ENCODE data around the gene PRSS1. TPM values are rescaled to one million over a fixed set of nuclear protein-coding genes. Genes with fewer than 3 reads are reported as not detected.
"Not testable (repeated sequence)": the region's sequence is repeated elsewhere in the genome, so short reads cannot be mapped to it uniquely, and the experiment has no call there.

Gene PRSS1
- polyA plus RNA-seq, 1 donor from 2014 or later: not detected

DNA sequence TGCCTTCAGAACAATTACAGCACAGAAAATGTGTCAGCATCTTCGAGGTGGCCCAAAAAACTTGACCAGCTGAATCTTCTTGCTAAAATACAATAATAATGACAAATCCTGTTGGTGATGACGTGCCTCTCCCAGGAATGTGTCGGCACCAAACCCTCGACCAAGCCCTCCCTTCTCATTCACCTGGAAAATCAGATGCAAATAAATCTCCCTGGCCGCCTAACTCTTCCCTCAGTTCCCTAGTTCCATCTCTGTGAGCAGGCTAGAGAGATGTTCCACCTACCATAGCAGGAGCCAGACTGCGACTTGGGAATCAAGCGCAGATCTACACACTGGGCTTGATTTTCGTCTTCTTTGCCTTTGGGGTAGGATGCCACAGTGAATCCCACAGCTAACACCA lies 4.1 kb downstream of the PRSS1 start:
- no peak overlapping the region for H3K4me2 ChIP-seq (ENCODE audit: low read length)
- no peaks in the 10 kb centered on the region for H3K9me2 ChIP-seq (ENCODE audit: insufficient read depth, low read length)
- no peak overlapping the region for H3K9ac ChIP-seq (ENCODE audit: low read length)
- no peaks in the 10 kb centered on the region for H3F3A ChIP-seq (ENCODE audit: insufficient read depth, low read length, poor library complexity, severe bottlenecking)
- H3K4me3 ChIP-seq (ENCODE audit: low read length): no peak overlapping the region
- no peak overlapping the region for H3K27ac ChIP-seq (ENCODE audit: low read length)
- no peaks in the 10 kb centered on the region for H4K20me1 ChIP-seq (ENCODE audit: insufficient read depth)
- H3K27me3 ChIP-seq (ENCODE audit: insufficient read depth, low read depth, low read length): no peaks in the 10 kb centered on the region
- H3K79me2 ChIP-seq (replicated peaks; ENCODE audit: insufficient read depth, low read length): no peaks in the 10 kb centered on the region
- H3K36me3 ChIP-seq (ENCODE audit: insufficient read depth, low read length): no peaks in the 10 kb centered on the region
- H2AFZ ChIP-seq (ENCODE audit: low read depth, low read length): no peak overlapping the region
- H3K9me3 ChIP-seq (ENCODE audit: low read length): no peaks in the 10 kb centered on the region
- TF ChIP-seq RAD21 (conservative IDR thresholded peaks at IDR 0.05): no peak
- no peak for TF ChIP-seq POLR2AphosphoS5 (IDR thresholded peaks at IDR 0.05)
- no peak for TF ChIP-seq MXI1 (conservative IDR thresholded peaks at IDR 0.05; ENCODE audit: poor library complexity, severe bottlenecking)
- no peak for TF ChIP-seq TAF1 (IDR thresholded peaks at IDR 0.05; ENCODE audit: low read depth)
- TF ChIP-seq SMC3 (conservative IDR thresholded peaks at IDR 0.05; ENCODE audit: poor library complexity): no peak
- TF ChIP-seq, protein P1, sequence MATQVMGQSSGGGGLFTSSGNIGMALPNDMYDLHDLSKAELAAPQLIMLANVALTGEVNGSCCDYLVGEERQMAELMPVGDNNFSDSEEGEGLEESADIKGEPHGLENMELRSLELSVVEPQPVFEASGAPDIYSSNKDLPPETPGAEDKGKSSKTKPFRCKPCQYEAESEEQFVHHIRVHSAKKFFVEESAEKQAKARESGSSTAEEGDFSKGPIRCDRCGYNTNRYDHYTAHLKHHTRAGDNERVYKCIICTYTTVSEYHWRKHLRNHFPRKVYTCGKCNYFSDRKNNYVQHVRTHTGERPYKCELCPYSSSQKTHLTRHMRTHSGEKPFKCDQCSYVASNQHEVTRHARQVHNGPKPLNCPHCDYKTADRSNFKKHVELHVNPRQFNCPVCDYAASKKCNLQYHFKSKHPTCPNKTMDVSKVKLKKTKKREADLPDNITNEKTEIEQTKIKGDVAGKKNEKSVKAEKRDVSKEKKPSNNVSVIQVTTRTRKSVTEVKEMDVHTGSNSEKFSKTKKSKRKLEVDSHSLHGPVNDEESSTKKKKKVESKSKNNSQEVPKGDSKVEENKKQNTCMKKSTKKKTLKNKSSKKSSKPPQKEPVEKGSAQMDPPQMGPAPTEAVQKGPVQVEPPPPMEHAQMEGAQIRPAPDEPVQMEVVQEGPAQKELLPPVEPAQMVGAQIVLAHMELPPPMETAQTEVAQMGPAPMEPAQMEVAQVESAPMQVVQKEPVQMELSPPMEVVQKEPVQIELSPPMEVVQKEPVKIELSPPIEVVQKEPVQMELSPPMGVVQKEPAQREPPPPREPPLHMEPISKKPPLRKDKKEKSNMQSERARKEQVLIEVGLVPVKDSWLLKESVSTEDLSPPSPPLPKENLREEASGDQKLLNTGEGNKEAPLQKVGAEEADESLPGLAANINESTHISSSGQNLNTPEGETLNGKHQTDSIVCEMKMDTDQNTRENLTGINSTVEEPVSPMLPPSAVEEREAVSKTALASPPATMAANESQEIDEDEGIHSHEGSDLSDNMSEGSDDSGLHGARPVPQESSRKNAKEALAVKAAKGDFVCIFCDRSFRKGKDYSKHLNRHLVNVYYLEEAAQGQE (IDR thresholded peaks at IDR 0.05; ENCODE audit: borderline replicate concordance): no peak
- no peak for TF ChIP-seq EP300 (conservative IDR thresholded peaks at IDR 0.05; ENCODE audit: poor library complexity, severe bottlenecking)
- TF ChIP-seq EZH2 (IDR thresholded peaks at IDR 0.05; ENCODE audit: borderline replicate concordance, insufficient read depth, low read length, poor library complexity, severe bottlenecking): no peak
- TF ChIP-seq, protein P2, sequence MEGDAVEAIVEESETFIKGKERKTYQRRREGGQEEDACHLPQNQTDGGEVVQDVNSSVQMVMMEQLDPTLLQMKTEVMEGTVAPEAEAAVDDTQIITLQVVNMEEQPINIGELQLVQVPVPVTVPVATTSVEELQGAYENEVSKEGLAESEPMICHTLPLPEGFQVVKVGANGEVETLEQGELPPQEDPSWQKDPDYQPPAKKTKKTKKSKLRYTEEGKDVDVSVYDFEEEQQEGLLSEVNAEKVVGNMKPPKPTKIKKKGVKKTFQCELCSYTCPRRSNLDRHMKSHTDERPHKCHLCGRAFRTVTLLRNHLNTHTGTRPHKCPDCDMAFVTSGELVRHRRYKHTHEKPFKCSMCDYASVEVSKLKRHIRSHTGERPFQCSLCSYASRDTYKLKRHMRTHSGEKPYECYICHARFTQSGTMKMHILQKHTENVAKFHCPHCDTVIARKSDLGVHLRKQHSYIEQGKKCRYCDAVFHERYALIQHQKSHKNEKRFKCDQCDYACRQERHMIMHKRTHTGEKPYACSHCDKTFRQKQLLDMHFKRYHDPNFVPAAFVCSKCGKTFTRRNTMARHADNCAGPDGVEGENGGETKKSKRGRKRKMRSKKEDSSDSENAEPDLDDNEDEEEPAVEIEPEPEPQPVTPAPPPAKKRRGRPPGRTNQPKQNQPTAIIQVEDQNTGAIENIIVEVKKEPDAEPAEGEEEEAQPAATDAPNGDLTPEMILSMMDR (IDR thresholded peaks at IDR 0.05; ENCODE audit: poor library complexity, severe bottlenecking): no peak

DNA sequence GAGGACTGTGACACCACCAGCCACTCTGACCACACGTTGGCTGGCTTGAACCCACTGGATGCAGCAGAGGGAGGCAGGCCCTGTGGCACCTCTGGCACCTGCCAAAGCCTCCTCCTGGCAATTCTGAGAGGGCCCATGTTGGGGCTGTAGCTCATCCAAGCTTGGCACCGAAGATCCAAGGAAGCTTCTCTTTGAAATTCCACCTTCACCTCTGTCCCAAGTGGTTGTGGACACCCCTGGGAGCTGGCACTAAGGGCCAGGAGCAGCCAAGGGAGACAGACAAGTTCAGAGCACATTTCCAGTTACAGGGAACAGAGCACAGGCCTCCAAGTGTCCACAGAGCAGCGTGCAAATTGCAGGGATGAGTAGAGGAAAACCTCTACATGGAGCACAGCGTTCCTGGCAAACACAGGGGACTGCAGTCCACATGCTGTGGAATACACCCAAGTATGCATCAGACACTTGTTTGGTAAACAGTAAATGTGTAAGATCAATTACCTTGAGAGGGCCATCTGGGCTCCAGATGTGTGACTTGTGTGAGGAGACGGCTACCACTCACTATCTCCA lies 4.7 kb downstream of the PRSS1 start:
- H3K27ac ChIP-seq (ENCODE audit: low read length); H3K36me3 ChIP-seq (ENCODE audit: insufficient read depth, low read length): not testable (repeated sequence)

More for the DNA sequence above, 4.7 kb downstream of the PRSS1 start:
- H3K4me3 ChIP-seq (ENCODE audit: low read length); H3K9me3 ChIP-seq (ENCODE audit: low read length); H3F3A ChIP-seq (ENCODE audit: insufficient read depth, low read length, poor library complexity, severe bottlenecking); H3K27me3 ChIP-seq (ENCODE audit: insufficient read depth, low read depth, low read length); H3K4me2 ChIP-seq (ENCODE audit: low read length); H3K9ac ChIP-seq (ENCODE audit: low read length); H3K79me2 ChIP-seq (replicated peaks; ENCODE audit: insufficient read depth, low read length); H2AFZ ChIP-seq (ENCODE audit: low read depth, low read length); H3K9me2 ChIP-seq (ENCODE audit: insufficient read depth, low read length); H4K20me1 ChIP-seq (ENCODE audit: insufficient read depth): not testable (repeated sequence)
